Measurements from ENCODE around the gene ZBTB25. TPM values are rescaled to one million over a fixed set of nuclear protein-coding genes. Genes with fewer than 3 reads are reported as not detected.

Gene ZBTB25
- total RNA-seq, 1 experiment from 2014 or later: 19.0 TPM

DNA sequence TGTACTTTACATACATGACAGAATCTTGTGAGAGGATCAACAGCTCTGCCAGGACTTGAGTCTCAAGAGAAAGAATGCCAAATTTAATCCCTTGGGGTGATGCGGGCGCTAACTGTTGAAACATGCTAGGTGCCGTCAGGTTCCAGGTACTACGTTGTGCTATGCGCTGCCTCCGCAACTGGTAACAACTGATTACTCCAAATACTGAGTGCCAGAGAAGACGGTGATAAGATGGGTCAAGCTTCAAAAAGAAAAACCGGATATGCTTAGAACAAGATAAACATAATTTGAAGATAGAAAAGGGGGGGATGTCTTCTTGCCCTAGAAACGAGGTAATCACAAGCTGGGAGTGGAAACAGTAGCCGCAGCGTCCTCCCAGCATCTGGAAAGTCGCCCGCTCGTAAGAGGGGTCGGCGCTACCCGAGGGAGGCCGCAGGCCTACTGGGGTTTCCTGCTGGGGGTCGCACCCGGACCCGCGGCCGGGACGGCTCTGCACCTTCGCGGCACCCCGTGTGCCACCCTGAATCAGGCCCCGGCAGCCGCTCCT, 678 bp downstream of the ZBTB25 start:
- H3K4me1 ChIP-seq (ENCODE audit: control insufficient read depth in 1 of 2, insufficient read depth in 2 of 2, low read length in 2 of 2): peaks cover 30 to 51% of the 10 kb centered on the region in 2 experiments
- BruUV-seq (replicated peaks): no TSS peak
- H3K9me3 ChIP-seq (ENCODE audit: control insufficient read depth in 1 of 2, insufficient read depth in 1 of 2, low read depth in 1 of 2, low read length in 2 of 2): no peaks in the 10 kb centered on the region
- ATAC-seq (peak; percentile 8), DNase-seq (ENCODE audit: low read depth, low spot score) (no peak)
- no peaks in the 10 kb centered on the region for H3K9me2 ChIP-seq (ENCODE audit: insufficient read depth)
- ChIA-PET CTCF (interaction anchor here (3.2 kb wide), 1 partner anchor 8 kb away, joined by 9 read pairs; no protein-coding TSS in a partner anchor), POLR2A (no interaction called here), RAD21 (ENCODE audit: low non-redundant PET in 1 of 2, low total read pairs in 2 of 2, uncharacterized antibody in 2 of 2, unreplicated experiment in 2 of 2) (no interaction called here)
- H3K79me2 ChIP-seq (ENCODE audit: insufficient read depth, low read length): peaks cover 76% of the 10 kb centered on the region
- no peaks in the 10 kb centered on the region for H4K20me1 ChIP-seq (ENCODE audit: insufficient read depth)
- TF ChIP-seq RAD21 (IDR thresholded peaks at IDR 0.05; ENCODE audit: low read depth) (no peak), ZNF274 (IDR thresholded peaks at IDR 0.05; ENCODE audit: low read depth, low read length) (no peak), POLR2AphosphoS5 (IDR thresholded peaks at IDR 0.05; ENCODE audit: low read depth, low read length) (no peak), TCF7L2 (IDR thresholded peaks at IDR 0.05; ENCODE audit: borderline replicate concordance, extremely low read depth, insufficient read depth, insufficient read length) (no peak)
- H3K4me2 ChIP-seq (ENCODE audit: low read length): peak overlapping the region; percentile 89
- intact Hi-C loops (cut with micrococcal nuclease): no loop called here
- H3K36me3 ChIP-seq (ENCODE audit: control insufficient read depth in 1 of 2, insufficient read depth in 2 of 2, low read length in 2 of 2): peaks cover 0 to 3% of the 10 kb centered on the region in 2 experiments; a peak in 1 of 4 replicates
- H3K27ac ChIP-seq (ENCODE audit: low read depth, low read length): peak overlapping the region; percentile 95
- peak overlapping the region; percentile 85 for H3K9ac ChIP-seq (ENCODE audit: low read length)
- peak overlapping the region; percentile 74 to 97 for H3K4me3 ChIP-seq (replicated peaks in 1 of 2; ENCODE audit: low read depth in 1 of 2, low read length in 2 of 2)
- no peaks in the 10 kb centered on the region for H3K27me3 ChIP-seq (ENCODE audit: insufficient read depth, low read length)
- no peak overlapping the region for H2AFZ ChIP-seq (ENCODE audit: low read depth, low read length, poor library complexity, severe bottlenecking)

DNA sequence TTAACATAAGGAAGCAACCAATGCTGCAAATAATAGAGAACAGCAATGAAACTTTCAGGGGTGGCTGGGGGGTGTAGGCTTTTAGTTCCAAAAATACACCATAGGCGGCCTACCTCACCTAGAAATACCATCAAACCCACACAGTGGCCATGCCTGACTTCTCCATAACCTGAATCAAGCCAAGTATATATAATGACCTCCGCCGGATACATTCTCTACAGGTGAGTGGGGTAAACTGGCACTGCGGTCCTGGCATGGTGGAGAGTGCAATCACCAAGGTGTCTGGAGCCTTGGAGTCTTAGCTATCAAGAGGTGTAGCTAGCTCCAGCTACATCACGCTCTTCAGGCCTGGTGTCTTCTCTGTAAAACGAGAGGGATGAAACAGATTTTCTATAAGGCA, 1.2 kb downstream of the ZBTB25 start:
- Histone ChIP-seq H2AFZ (ENCODE audit: low read depth, low read length, poor library complexity, severe bottlenecking) (no peak overlapping the region), H3K9me3 (ENCODE audit: control insufficient read depth in 1 of 2, insufficient read depth in 1 of 2, low read depth in 1 of 2, low read length in 2 of 2) (no peaks in the 10 kb centered on the region), H3K9me2 (ENCODE audit: insufficient read depth) (no peaks in the 10 kb centered on the region), H3K27me3 (ENCODE audit: insufficient read depth, low read length) (no peaks in the 10 kb centered on the region), H3K4me3 (replicated peaks in 1 of 2; ENCODE audit: low read depth in 1 of 2, low read length in 2 of 2) (peak overlapping the region; percentile 74 to 97), H3K27ac (ENCODE audit: low read depth, low read length) (peak overlapping the region; percentile 95), H3K9ac (ENCODE audit: low read length) (peak overlapping the region; percentile 85), H4K20me1 (ENCODE audit: insufficient read depth) (no peaks in the 10 kb centered on the region), H3K36me3 (ENCODE audit: control insufficient read depth in 1 of 2, insufficient read depth in 2 of 2, low read length in 2 of 2) (peaks cover 0 to 5% of the 10 kb centered on the region in 2 experiments; a peak in 1 of 4 replicates), H3K4me1 (ENCODE audit: control insufficient read depth in 1 of 2, insufficient read depth in 2 of 2, low read length in 2 of 2) (peaks cover 30 to 49% of the 10 kb centered on the region in 2 experiments), H3K79me2 (ENCODE audit: insufficient read depth, low read length) (peaks cover 76% of the 10 kb centered on the region), H3K4me2 (ENCODE audit: low read length) (peak overlapping the region; percentile 89)
- TF ChIP-seq, protein P1, sequence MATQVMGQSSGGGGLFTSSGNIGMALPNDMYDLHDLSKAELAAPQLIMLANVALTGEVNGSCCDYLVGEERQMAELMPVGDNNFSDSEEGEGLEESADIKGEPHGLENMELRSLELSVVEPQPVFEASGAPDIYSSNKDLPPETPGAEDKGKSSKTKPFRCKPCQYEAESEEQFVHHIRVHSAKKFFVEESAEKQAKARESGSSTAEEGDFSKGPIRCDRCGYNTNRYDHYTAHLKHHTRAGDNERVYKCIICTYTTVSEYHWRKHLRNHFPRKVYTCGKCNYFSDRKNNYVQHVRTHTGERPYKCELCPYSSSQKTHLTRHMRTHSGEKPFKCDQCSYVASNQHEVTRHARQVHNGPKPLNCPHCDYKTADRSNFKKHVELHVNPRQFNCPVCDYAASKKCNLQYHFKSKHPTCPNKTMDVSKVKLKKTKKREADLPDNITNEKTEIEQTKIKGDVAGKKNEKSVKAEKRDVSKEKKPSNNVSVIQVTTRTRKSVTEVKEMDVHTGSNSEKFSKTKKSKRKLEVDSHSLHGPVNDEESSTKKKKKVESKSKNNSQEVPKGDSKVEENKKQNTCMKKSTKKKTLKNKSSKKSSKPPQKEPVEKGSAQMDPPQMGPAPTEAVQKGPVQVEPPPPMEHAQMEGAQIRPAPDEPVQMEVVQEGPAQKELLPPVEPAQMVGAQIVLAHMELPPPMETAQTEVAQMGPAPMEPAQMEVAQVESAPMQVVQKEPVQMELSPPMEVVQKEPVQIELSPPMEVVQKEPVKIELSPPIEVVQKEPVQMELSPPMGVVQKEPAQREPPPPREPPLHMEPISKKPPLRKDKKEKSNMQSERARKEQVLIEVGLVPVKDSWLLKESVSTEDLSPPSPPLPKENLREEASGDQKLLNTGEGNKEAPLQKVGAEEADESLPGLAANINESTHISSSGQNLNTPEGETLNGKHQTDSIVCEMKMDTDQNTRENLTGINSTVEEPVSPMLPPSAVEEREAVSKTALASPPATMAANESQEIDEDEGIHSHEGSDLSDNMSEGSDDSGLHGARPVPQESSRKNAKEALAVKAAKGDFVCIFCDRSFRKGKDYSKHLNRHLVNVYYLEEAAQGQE (IDR thresholded peaks at IDR 0.05; ENCODE audit: low read depth): no peak
- CTCF ChIA-PET: interaction anchor here (3.2 kb wide), 1 partner anchor 9 kb away, joined by 9 read pairs; no protein-coding TSS in a partner anchor
- intact Hi-C loops (cut with micrococcal nuclease): no loop called here
- DNase-seq (ENCODE audit: low read depth, low spot score): no peak
- RAD21 ChIA-PET (ENCODE audit: low non-redundant PET in 1 of 2, low total read pairs in 2 of 2, uncharacterized antibody in 2 of 2, unreplicated experiment in 2 of 2): no interaction called here
- no TSS peak for BruUV-seq (replicated peaks)
- no peak for ATAC-seq
- POLR2A ChIA-PET: no interaction called here

Measured in HCT116 (cell line).